Measurements from ENCODE around the gene POLD4.
A peak's percentile ranks its signal among the peaks of the same experiment; 100 is the strongest.
"Not testable (repeated sequence)": the region's sequence is repeated elsewhere in the genome, so short reads cannot be mapped to it uniquely, and the experiment has no call there.

Gene POLD4

DNA sequence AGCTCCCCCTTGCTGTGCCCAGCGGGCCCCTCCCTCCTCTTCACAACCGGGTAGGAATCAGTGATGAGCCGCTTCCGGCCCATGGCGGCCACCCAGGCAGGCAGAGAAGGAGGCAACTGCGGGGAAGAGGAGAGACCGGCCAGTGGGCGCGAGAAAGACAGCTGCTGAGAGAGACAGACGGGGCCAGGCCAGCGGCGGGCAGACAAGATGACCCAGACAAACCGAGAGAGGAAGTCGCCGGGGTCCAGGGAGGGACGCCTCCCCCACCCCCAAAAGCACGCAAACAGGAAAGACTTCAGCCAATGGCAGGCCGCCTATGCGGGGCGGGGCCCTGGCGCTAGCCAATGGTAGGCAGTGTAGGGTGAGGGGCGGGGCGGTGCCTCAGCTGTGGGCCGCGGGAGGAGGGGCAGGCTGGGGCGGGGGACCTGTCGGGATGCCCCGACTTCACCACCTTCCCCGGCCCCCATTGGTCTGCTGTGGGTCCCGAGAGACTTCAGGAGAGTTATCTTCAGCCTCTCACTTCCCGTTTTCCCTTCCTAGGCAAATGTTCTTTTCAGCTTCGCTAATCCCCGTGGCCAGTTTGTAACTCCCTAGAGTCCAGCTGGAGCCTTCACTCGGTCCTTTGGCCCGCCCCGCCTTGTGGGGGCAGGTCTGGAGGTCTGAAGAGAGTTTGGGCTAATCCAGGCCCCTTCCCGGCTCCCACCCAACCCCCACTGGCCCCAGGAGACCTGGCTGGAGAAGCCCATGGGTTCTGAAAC lies at the start of gene POLD4:
TSS of gene POLD4 (minus strand) at position 230 of the 758 bp plus-strand sequence. CDS start at position 83, 147 bp downstream.
- H3K27ac ChIP-seq = peak within 1 kb of the TSS; percentile 91
- TF ChIP-seq, protein P1, sequence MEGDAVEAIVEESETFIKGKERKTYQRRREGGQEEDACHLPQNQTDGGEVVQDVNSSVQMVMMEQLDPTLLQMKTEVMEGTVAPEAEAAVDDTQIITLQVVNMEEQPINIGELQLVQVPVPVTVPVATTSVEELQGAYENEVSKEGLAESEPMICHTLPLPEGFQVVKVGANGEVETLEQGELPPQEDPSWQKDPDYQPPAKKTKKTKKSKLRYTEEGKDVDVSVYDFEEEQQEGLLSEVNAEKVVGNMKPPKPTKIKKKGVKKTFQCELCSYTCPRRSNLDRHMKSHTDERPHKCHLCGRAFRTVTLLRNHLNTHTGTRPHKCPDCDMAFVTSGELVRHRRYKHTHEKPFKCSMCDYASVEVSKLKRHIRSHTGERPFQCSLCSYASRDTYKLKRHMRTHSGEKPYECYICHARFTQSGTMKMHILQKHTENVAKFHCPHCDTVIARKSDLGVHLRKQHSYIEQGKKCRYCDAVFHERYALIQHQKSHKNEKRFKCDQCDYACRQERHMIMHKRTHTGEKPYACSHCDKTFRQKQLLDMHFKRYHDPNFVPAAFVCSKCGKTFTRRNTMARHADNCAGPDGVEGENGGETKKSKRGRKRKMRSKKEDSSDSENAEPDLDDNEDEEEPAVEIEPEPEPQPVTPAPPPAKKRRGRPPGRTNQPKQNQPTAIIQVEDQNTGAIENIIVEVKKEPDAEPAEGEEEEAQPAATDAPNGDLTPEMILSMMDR (conservative IDR thresholded peaks at IDR 0.05) = no peak
- no peak for TF ChIP-seq ZFX (IDR thresholded peaks at IDR 0.05)

DNA sequence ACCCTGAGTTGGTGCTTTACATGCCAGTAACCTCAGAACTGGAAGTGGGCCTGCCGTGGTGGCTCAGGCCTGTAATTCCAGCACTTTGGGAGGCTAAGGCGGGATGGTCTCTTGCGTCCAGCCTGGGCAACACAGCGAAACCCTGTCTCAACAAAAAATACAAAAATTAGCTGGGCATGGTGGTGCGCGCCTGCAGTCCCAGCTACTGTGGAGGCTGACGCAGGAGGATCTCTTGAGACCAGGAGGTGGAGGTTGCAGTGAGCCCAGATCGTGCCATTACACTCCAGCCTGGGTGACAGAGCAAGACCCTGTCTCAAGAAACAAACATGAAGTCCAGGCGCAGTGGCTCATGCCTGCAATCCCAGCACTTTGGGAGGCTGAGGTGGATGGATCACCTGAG lies 49.7 kb upstream of the POLD4 start:
- H3K27ac ChIP-seq = not testable (repeated sequence)

DNA sequence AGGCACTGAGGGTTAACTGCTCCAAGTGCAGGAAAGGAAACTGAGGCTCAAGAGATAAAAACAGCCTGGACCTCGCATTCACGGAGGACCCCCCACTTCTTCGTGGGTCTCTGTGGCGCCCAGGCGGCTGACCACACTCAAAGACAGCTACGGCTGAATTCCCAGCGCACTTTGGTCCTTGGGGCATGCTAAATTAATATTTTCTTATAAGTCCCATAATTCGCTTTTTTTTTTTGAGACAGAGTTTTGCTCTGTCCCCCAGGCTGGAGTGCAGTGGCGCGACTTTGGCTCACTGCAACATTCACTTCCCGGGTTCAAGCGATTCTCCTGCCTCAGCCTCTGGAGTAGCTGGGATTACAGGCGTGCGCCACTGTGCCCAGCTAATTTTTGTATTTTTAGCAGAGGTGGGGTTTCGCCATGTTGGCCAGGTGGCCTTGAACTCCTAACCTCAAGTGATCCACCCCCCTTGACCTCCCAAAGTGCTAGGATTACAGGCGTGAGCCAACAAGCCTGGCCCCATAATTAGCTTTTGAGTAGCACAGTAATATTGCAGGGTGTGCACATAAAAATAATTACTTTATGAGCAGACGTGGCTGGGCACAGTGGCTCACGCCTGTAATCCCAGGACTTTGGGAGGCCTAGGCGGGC lies 49.0 kb upstream of the POLD4 start:
- H3K27ac ChIP-seq = peak overlapping the region; percentile 95

DNA sequence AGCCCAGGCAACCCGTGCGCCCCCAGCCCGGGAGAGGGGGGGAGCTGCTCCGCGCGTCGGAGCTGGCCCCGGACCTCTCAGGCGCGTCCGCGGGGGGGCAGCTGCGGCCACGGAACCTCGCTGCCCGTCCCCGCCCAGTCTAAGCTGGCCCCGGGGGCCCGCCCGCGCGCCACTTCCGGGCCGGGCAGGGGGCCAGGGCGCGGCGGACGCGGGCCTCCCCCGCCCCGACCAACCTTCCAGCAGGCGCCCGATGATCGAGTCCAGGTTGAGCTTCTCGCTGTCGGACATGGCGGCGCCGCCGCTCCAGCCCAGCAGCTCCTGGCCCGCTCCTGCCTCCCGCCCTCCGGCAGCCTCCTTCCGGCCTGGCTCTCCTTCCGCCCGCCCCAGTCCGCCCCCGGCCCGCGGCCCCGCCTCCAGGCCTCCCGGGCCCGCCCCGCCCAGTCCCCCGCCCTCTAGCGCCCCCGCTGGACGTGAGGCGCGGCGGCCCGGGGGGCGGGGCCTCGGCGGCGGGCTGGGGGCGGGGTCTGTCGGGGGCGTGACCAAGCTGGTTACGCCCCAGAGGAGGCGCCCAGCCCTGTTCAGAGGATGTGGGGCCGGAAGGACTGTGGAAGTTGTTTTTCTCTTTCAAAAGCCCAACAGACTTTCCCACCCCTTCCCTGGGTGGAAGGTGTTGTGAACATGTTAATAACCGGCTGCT lies 48.3 kb upstream of the POLD4 start, which contains the start of gene PPP1CA:
TSS of gene PPP1CA (minus strand) at position 364 of the 697 bp plus-strand sequence. CDS start at position 288, 76 bp downstream.
- peak within 1 kb of the TSS; percentile 95 for H3K27ac ChIP-seq
- TF ChIP-seq ZFX (IDR thresholded peaks at IDR 0.05) = 0 out of 2 replicates have a peak, but pooled peaks have one; percentile 17
- TF ChIP-seq, protein P1 (conservative IDR thresholded peaks at IDR 0.05) = peak; percentile 97

DNA sequence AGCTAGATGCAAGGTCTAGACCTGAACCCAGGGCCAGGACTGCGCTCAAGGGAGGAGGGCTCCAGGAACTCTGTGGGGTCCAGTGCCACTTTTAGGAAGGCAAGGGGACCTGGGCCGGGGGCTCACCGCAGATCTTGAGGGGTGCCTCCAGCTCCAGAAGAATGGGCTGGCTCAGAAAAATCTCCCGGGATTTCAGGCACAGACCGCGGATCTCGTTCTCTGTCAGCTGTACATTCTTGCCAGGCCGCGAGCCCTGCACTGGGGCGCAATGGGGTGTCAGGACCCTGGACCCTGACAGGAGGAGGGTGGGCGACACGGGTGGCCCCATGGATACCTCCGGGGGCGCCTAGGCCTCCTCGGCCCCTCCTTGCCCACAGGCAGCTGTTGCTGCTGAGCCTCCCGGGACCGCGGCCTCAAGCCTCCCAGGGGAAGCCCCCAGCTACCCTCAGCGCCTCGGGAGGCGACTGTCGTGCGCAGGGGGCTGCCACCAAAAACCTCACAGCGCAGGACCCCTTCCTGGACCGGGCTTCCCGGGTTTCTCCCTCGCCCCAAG lies 47.7 kb upstream of the POLD4 start:
- TF ChIP-seq ZFX (IDR thresholded peaks at IDR 0.05) = peak; percentile 36; the same call in 1 of the 2 replicates
- TF ChIP-seq, protein P1 (conservative IDR thresholded peaks at IDR 0.05) = no peak
- peak overlapping the region; percentile 95 for H3K27ac ChIP-seq

DNA sequence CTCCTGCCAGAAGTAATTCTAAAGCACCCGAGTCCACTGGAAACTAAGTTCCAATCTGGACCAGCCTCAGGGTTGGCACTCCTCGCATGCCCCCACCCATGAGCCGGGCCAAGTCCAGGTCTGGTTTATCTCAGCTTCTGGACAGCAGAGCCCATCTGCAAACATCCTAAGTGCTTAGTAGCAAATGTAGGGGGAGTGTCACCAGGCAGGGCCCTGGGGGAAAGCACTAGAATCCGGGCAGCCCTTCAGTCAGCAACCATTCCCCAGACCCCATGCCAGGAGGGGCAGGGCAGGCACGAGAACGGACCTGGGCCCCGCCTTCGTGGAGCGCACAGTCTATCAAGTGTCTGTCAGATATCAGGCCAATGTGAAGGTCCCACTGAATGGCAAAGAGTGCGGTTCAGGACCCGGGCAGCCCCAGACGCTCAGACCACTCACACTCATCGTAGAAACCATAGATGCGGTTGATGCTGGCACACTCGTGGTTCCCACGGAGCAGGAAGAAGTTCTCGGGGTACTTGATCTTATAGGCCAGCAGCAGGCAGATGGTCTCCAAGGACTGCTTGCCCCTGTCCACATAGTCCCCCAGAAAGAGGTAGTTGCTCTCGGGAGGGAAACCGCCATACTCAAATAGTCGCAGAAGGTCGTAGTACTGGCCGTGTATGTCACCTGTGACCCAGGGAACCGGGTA lies 47.0 kb upstream of the POLD4 start:
- TF ChIP-seq ZFX (IDR thresholded peaks at IDR 0.05) = no peak
- TF ChIP-seq, protein P1 (conservative IDR thresholded peaks at IDR 0.05) = no peak
- H3K27ac ChIP-seq = peak overlapping the region; percentile 95

DNA sequence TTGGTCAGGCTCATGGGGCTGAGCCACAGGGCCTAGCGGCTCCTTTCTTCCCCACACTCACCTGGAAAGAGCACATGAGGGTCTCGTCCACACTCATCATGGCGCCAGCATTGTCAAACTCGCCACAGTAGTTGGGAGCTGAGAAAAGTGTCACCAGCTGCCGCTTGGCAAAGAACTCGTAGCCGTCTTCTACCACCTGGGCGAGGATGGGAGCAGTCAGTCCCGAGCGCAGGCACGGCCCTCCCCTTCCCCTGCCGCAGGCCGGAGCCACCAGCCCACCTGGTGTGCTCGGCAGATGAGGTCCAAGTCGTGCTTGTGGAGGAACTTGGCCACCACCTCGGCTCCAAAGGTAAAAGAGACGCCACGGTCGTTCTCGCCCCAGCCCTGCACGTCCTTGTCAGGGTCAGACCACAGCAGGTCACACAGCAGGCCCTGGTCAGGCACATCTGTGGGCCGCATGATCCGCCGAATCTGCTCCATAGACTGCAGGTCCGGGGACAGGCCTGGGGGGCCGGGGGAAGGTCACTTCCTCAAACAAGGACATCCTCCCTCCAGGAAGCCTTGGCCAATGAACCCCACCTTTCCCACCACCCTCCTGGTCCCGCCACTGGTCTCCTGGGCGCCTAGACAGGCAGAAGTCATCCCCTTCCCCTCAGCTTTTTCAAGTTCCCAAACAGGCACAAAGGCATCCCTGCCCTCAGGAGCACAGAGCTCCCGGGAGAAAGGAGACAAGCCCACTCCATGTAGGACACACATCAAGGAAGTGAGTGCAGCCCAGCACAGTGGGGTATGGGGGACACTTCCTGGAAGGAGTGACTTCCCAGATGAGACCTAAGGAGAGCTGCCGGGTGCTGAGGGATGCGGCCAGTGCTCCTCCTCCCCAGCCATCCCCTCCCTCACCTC lies 45.6 kb upstream of the POLD4 start:
- TF ChIP-seq, protein P1 (conservative IDR thresholded peaks at IDR 0.05) = no peak
- no peak for TF ChIP-seq ZFX (IDR thresholded peaks at IDR 0.05)
- no peak overlapping the region for H3K27ac ChIP-seq

Measured in C4-2B (cell line).